Naive thymus-derived CD4-positive, alpha-beta T cell (primary cell): ENCODE measurements around the gene TCP11. TPM values are rescaled to one million over a fixed set of nuclear protein-coding genes. Genes with fewer than 3 reads are reported as not detected.

Experiments used
- ATAC-seq: fragments of 150-1000 bp; cut with Tn5 transposase; 2 replicates; pipeline ENCODE4 v1.10.0; 2021; ENCODE audit warnings: mild to moderate bottlenecking, moderate library complexity
- CTCF ChIA-PET: fragments of 350-600 bp; sonication (Branson Sonifier 250); formaldehyde crosslinking; loops from one replicate; lab custom pipeline; 2021; ENCODE audit warnings: antibody characterized with exemption; lab: Charles Lee
- POLR2A ChIA-PET: fragments of 350-600 bp; sonication (Branson Sonifier 250); formaldehyde crosslinking; loops from one replicate; lab custom pipeline; 2021; ENCODE audit warnings: antibody characterized with exemption, inconsistent platforms; lab: Charles Lee
- DNase-seq, 9 donors: peaks; one replicate each; pipeline versions ENCODE4 v3.0.0 to v3.0.0-alpha.2; 2020 to 2022; ENCODE audit warnings: mixed read lengths in 1 of 9
- H3K27ac ChIP-seq: one replicate; pipeline ENCODE4 v1.7.0; 2013; ENCODE audit warnings: mild to moderate bottlenecking, low read depth, low read length, moderate library complexity
- H3K27me3 ChIP-seq, 2 donors: one replicate each; pipeline ENCODE4 v1.7.0; 2013; ENCODE audit warnings: low read length in 2 of 2, mild to moderate bottlenecking in 2 of 2, moderate library complexity in 2 of 2; ENCODE audit not compliant: control insufficient read depth in 2 of 2, insufficient read depth in 2 of 2
- H3K36me3 ChIP-seq, 3 experiments: 1 replicate in 2 of 3; 2 replicates in 1 of 3; pipeline ENCODE4 v1.7.0; 2013; ENCODE audit warnings: low read length in 3 of 3, mild to moderate bottlenecking in 3 of 3, moderate library complexity in 1 of 3; ENCODE audit not compliant: insufficient read depth in 3 of 3, control insufficient read depth in 2 of 3
- H3K4me1 ChIP-seq, 2 donors: one replicate each; pipeline ENCODE4 v1.7.0; 2013; ENCODE audit warnings: low read length in 2 of 2, mild to moderate bottlenecking in 2 of 2, moderate library complexity in 1 of 2; ENCODE audit not compliant: control insufficient read depth in 2 of 2, insufficient read depth in 2 of 2
- H3K4me3 ChIP-seq: 2 replicates; pipeline ENCODE4 v1.7.0; 2013; ENCODE audit warnings: mild to moderate bottlenecking, low read length
- H3K9me3 ChIP-seq, 3 experiments: 1 replicate in 2 of 3; 2 replicates in 1 of 3; pipeline ENCODE4 v1.7.0; 2013; ENCODE audit warnings: low read length in 3 of 3; ENCODE audit not compliant: control insufficient read depth in 2 of 3
- H3K27ac Mint-ChIP-seq, 9 donors: one replicate each; pipeline ENCODE4 v1.8.0; 2020 to 2022; ENCODE audit warnings: mixed read lengths in 9 of 9, mild to moderate bottlenecking in 8 of 9, moderate library complexity in 5 of 9, inconsistent platforms in 2 of 9
- H3K27me3 Mint-ChIP-seq, 5 donors: one replicate each; pipeline ENCODE4 v1.8.0; 2021 to 2022; ENCODE audit warnings: mixed read lengths in 5 of 5, mild to moderate bottlenecking in 1 of 5
- H3K36me3 Mint-ChIP-seq, 5 donors: one replicate each; pipeline ENCODE4 v1.8.0; 2020 to 2022; ENCODE audit warnings: mixed read lengths in 5 of 5, mild to moderate bottlenecking in 3 of 5, inconsistent platforms in 1 of 5
- H3K4me1 Mint-ChIP-seq, 7 donors: one replicate each; pipeline ENCODE4 v1.8.0; 2020 to 2022; ENCODE audit warnings: mixed read lengths in 7 of 7, mild to moderate bottlenecking in 3 of 7, inconsistent platforms in 1 of 7
- H3K4me3 Mint-ChIP-seq, 10 donors: one replicate each; pipeline ENCODE4 v1.8.0; 2020 to 2022; ENCODE audit warnings: mild to moderate bottlenecking in 10 of 10, mixed read lengths in 10 of 10, moderate library complexity in 6 of 10, inconsistent platforms in 2 of 10
- H3K9me3 Mint-ChIP-seq, 11 donors: one replicate each; pipeline ENCODE4 v1.8.0; 2020 to 2022; ENCODE audit warnings: mixed read lengths in 11 of 11, mild to moderate bottlenecking in 4 of 11, inconsistent platforms in 1 of 11, moderate library complexity in 1 of 11
- intact Hi-C, 2 donors: fragments of 100-400 bp; cut with micrococcal nuclease; formaldehyde crosslinking; loops; one replicate each; pipeline ENCODE4 v1.15.1; 2023
- polyA plus RNA-seq, 2 donors: library from polyadenylated mRNA; unstranded; fragments of 300-500 nt; fragmentation: Illumina TruSeq; gene quantifications; one replicate each; pipeline ENCODE4 v1.2.3, GENCODE V29; 2021
- total RNA-seq, 6 experiments: library from RNA in 5 of 6; stranded (reverse) in 5 of 6; gene quantifications; 1 replicate in 5 of 6; 2 replicates in 1 of 6; pipeline ENCODE4 v1.2.3 and lab custom pipeline; 2021 to 2026

TCP11 gene
- total and polyA plus RNA-seq, 7 experiments from 2014 or later = not detected

DNA sequence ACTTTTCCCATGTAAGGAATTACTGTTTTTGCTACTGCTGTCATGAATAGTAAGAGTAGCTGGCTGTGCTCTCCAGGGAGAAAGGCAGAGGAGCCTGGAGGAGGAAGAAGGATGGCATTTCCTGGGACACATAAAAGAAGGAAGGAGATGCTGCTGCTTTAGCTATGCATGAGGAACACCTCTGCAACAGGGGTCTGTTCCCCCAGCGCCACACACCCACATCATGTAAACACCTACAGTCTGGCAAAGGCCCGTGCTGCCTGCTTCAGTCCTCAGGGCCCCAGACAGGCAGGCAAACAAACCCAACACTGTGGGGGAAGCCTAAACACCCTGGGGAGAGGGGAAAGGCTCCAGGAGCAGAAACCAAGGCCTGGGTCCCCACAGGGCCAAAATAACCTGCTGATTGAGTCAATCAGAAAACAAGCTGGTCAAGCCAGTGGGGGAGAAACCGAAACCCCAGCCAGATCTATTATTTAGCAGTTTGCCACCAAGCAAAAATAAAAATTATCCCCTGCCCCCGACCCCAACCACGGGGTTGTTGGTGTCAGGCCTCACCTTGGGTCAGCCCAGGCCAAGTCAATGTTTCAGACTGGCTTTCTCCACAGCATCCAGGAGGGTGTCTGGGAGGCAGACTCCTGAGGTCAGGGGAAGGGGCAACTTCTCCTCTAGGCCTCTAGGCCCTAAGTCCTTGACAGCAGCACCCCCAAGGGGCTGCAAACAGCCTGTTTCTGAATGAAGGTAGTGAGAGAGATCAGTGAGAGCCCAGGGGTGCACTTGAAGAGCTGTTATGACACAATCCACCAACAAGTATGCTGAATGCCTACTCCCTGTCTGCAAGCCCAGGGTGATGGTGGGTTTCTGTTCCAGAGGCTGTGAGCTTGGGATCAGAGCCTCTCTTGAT lies 38.0 kb upstream of the TCP11 start:
- ChIA-PET POLR2A (no interaction called here), CTCF (no interaction called here)
- Histone ChIP-seq H3K36me3 (no peaks in the 10 kb centered on the region), H3K4me1 (no peaks in the 10 kb centered on the region), H3K27ac (no peak overlapping the region), H3K27me3 (no peaks in the 10 kb centered on the region), H3K4me3 (no peak overlapping the region), H3K9me3 (no peaks in the 10 kb centered on the region)
- no peaks in the 10 kb centered on the region for H3K9me3 Mint-ChIP-seq
- ATAC-seq (no peak), DNase-seq (no peak)
- H3K27me3 Mint-ChIP-seq = peaks cover 12 to 42% (median 12%) of the 10 kb centered on the region in 5 donors
- no peaks in the 10 kb centered on the region for H3K36me3 Mint-ChIP-seq
- intact Hi-C loops = no loop called here
- H3K4me1 Mint-ChIP-seq = peaks cover 0 to 2% (median 0%) of the 10 kb centered on the region in 7 donors
- no peak overlapping the region for H3K27ac Mint-ChIP-seq
- H3K4me3 Mint-ChIP-seq = no peak overlapping the region

- DNase-seq (no peak), ATAC-seq (no peak)
- Mint-ChIP-seq H3K36me3 (no peaks in the 10 kb centered on the region), H3K27me3 (peaks cover 4 to 30% (median 4%) of the 10 kb centered on the region in 5 donors), H3K9me3 (no peaks in the 10 kb centered on the region), H3K4me3 (no peak overlapping the region), H3K4me1 (peaks cover 0 to 13% (median 0%) of the 10 kb centered on the region in 7 donors), H3K27ac (no peak overlapping the region)
- Histone ChIP-seq H3K4me1 (no peaks in the 10 kb centered on the region), H3K27ac (no peak overlapping the region), H3K36me3 (no peaks in the 10 kb centered on the region), H3K4me3 (no peak overlapping the region), H3K27me3 (no peaks in the 10 kb centered on the region), H3K9me3 (no peaks in the 10 kb centered on the region)
- ChIA-PET CTCF (no interaction called here), POLR2A (no interaction called here)
- intact Hi-C loops = no loop called here
These were observed 36.9 kb upstream of the TCP11 start for GRCh38 chr6:35178012-35178411.

- no peaks in the 10 kb centered on the region for H3K36me3 ChIP-seq
- DNase-seq (no peak), ATAC-seq (no peak)
- no peak overlapping the region for H3K4me3 ChIP-seq
- H3K9me3 ChIP-seq = no peaks in the 10 kb centered on the region
- Mint-ChIP-seq H3K36me3 (no peaks in the 10 kb centered on the region), H3K27me3 (peaks cover 0 to 27% (median under 1%) of the 10 kb centered on the region in 5 donors), H3K4me3 (no peak overlapping the region), H3K9me3 (no peaks in the 10 kb centered on the region), H3K27ac (no peak overlapping the region), H3K4me1 (peaks cover 0 to 13% (median 0%) of the 10 kb centered on the region in 7 donors)
- intact Hi-C loops = no loop called here
- no peaks in the 10 kb centered on the region for H3K27me3 ChIP-seq
- no peak overlapping the region for H3K27ac ChIP-seq
- ChIA-PET POLR2A (no interaction called here), CTCF (no interaction called here)
- no peaks in the 10 kb centered on the region for H3K4me1 ChIP-seq
These were observed 36.5 kb upstream of the TCP11 start for GRCh38 chr6:35177596-35177995.

GRCh38 chr6:35177157-35177556 lies 36.0 kb upstream of the TCP11 start:
- DNase-seq (no peak), ATAC-seq (no peak)
- ChIA-PET POLR2A (no interaction called here), CTCF (no interaction called here)
- Mint-ChIP-seq H3K9me3 (no peaks in the 10 kb centered on the region), H3K27me3 (peaks cover 0 to 27% (median 0%) of the 10 kb centered on the region in 5 donors), H3K4me3 (no peak overlapping the region), H3K4me1 (peaks cover 0 to 13% (median 0%) of the 10 kb centered on the region in 7 donors), H3K36me3 (no peaks in the 10 kb centered on the region), H3K27ac (no peak overlapping the region)
- no peak overlapping the region for H3K4me3 ChIP-seq
- H3K9me3 ChIP-seq = no peaks in the 10 kb centered on the region
- no peak overlapping the region for H3K27ac ChIP-seq
- no peaks in the 10 kb centered on the region for H3K36me3 ChIP-seq
- no peaks in the 10 kb centered on the region for H3K4me1 ChIP-seq
- intact Hi-C loops = no loop called here
- no peaks in the 10 kb centered on the region for H3K27me3 ChIP-seq

DNA sequence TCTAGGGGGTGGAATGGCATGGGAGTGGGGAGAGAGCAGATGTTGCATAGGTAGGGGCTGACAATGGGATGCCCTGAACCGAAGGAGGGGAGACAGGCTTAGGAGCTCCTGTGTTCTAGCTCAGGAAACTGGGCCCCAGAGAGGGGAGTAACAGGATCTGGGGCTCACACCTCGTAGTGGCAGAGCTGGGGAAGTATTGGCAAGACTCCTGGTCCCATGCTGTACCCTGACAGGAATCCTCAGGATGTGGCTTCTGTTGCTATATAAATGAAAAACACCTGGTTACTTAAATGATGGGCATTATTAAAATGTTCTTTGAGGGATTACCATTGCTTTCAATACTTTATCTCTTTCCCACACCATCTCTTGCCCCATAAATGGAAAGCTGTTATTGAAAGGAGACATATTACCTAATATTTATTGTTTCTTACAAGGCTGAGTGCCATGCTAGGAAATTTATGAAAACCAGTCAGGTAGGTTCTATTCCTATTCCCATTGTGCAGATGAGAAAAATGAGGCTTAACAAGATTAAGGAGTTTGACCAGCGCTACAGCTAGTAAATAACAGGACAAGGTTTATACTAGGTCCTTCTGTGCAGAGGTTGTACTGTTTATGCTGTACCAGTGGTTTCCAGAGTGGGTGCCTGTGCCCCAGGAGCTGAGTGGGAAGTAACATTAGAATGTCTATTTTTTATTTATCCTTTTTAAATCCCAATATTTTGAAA lies 35.3 kb upstream of the TCP11 start:
- Mint-ChIP-seq H3K4me3 (no peak overlapping the region), H3K9me3 (no peaks in the 10 kb centered on the region), H3K4me1 (peaks cover 0 to 13% (median 0%) of the 10 kb centered on the region in 7 donors), H3K27me3 (peaks cover 0 to 24% (median 0%) of the 10 kb centered on the region in 5 donors), H3K27ac (peak overlapping the region in 1 of 9 donors; percentile 9), H3K36me3 (no peaks in the 10 kb centered on the region)
- intact Hi-C loops = no loop called here
- Histone ChIP-seq H3K9me3 (no peaks in the 10 kb centered on the region), H3K36me3 (no peaks in the 10 kb centered on the region), H3K4me3 (no peak overlapping the region), H3K4me1 (no peaks in the 10 kb centered on the region), H3K27ac (no peak overlapping the region), H3K27me3 (no peaks in the 10 kb centered on the region)
- ChIA-PET CTCF (no interaction called here), POLR2A (no interaction called here)
- DNase-seq (no peak), ATAC-seq (no peak)

GRCh38 chr6:35174501-35174900 lies 33.4 kb upstream of the TCP11 start:
- no peaks in the 10 kb centered on the region for H3K27me3 ChIP-seq
- Mint-ChIP-seq H3K27ac (no peak overlapping the region), H3K4me1 (peaks cover 0 to 13% (median 0%) of the 10 kb centered on the region in 7 donors), H3K9me3 (peaks cover 0 to 7% (median 0%) of the 10 kb centered on the region in 11 donors), H3K27me3 (peaks cover 0 to 21% (median 0%) of the 10 kb centered on the region in 5 donors), H3K4me3 (no peak overlapping the region), H3K36me3 (peaks cover 0 to 2% (median 0%) of the 10 kb centered on the region in 5 donors)
- ChIA-PET CTCF (no interaction called here), POLR2A (no interaction called here)
- DNase-seq (no peak), ATAC-seq (no peak)
- H3K4me1 ChIP-seq = no peaks in the 10 kb centered on the region
- H3K4me3 ChIP-seq = no peak overlapping the region
- no peaks in the 10 kb centered on the region for H3K9me3 ChIP-seq
- intact Hi-C loops = no loop called here
- no peak overlapping the region for H3K27ac ChIP-seq
- no peaks in the 10 kb centered on the region for H3K36me3 ChIP-seq
